Osteoblast (primary cell): Measurements from ENCODE around the gene PDE11A. TPM values are rescaled to one million over a fixed set of nuclear protein-coding genes. Genes with fewer than 3 reads are reported as not detected.

Experiments
- DNase-seq: peaks from one replicate; pipeline ENCODE4 v3.0.0; 2011; ENCODE audit warnings: low spot score, mixed read lengths; ENCODE audit not compliant: insufficient read length; ENCODE audit errors: missing footprints
- H2AFZ ChIP-seq: 2 replicates; pipeline ENCODE4 v1.6.0; 2011; ENCODE audit warnings: mild to moderate bottlenecking, low read length
- H3K27ac ChIP-seq: 2 replicates; pipeline ENCODE4 v1.5.1; 2011; ENCODE audit warnings: mild to moderate bottlenecking, low read depth, low read length, moderate library complexity
- H3K27me3 ChIP-seq: 2 replicates; pipeline ENCODE4 v1.6.0; 2012; ENCODE audit warnings: mild to moderate bottlenecking, control low read depth, inconsistent platforms, low read length, moderate library complexity; ENCODE audit not compliant: insufficient read depth
- H3K36me3 ChIP-seq: 2 replicates; pipeline ENCODE4 v1.5.1; 2011; ENCODE audit warnings: mild to moderate bottlenecking, low read length, control low read depth, moderate library complexity; ENCODE audit not compliant: insufficient read depth
- H3K4me1 ChIP-seq: 2 replicates; pipeline ENCODE4 v1.5.1; 2011; ENCODE audit warnings: mild to moderate bottlenecking, low read length, control low read depth, moderate library complexity; ENCODE audit not compliant: insufficient read depth
- H3K4me2 ChIP-seq: 2 replicates; pipeline ENCODE4 v1.6.0; 2011; ENCODE audit warnings: mild to moderate bottlenecking, low read length; ENCODE audit not compliant: insufficient read depth
- H3K4me3 ChIP-seq: fragments of 200-600 bp; sonication (generic); 3 replicates; pipeline ENCODE4 v1.5.1; 2012; ENCODE audit warnings: mild to moderate bottlenecking, low read length, inconsistent platforms; ENCODE audit not compliant: insufficient read depth
- H3K79me2 ChIP-seq: 2 replicates; pipeline ENCODE4 v1.6.0; 2012; ENCODE audit warnings: mild to moderate bottlenecking, low read length, control low read depth, inconsistent platforms; ENCODE audit not compliant: insufficient read depth
- H3K9me3 ChIP-seq: 2 replicates; pipeline ENCODE4 v1.5.1; 2011; ENCODE audit warnings: low read depth, low read length, control low read depth
- H4K20me1 ChIP-seq: 2 replicates; pipeline ENCODE4 v1.6.0; 2012; ENCODE audit warnings: mild to moderate bottlenecking, low read length, control low read depth; ENCODE audit not compliant: insufficient read depth
- total RNA-seq: library from RNA; depleted of rRNA; stranded (reverse); fragments of >200 nt; gene quantifications from 2 replicates; pipeline ENCODE4 v1.2.3, GENCODE V29; 2012
- TF ChIP-seq, protein P1 (sequence below): IDR thresholded peaks from 2 replicates; pipeline ENCODE4 v1.5.1; 2011; ENCODE audit warnings: mild to moderate bottlenecking, low read depth, low read length, moderate library complexity; ENCODE audit errors: extremely low read depth

The PDE11A gene
- total RNA-seq, 1 donor = 0.36 TPM

DNA sequence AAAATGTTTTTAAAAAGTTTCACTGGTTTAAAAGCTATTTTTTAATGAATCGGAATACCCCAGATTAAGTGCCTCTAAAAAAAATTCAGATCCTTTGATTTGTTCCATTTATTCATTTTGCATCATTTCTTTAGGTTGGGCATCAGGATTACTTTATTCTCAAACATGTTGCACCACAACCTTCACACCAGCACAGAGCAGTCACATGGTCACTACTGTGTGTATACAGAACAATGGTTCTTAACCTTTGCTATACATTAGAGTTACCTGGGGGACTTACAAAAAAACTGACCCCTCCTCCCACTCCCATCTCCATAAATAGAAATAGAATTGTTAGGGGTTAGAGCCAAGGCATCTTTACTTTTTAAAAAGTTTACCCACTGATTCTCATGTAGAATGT, 461.8 kb downstream of the PDE11A start:
- no peak overlapping the region for H3K4me2 ChIP-seq
- no peaks in the 10 kb centered on the region for H3K79me2 ChIP-seq
- no peaks in the 10 kb centered on the region for H3K27me3 ChIP-seq
- H2AFZ ChIP-seq = no peak overlapping the region
- no peaks in the 10 kb centered on the region for H3K9me3 ChIP-seq
- no peak overlapping the region for H3K4me3 ChIP-seq
- H3K36me3 ChIP-seq = no peaks in the 10 kb centered on the region
- no peaks in the 10 kb centered on the region for H4K20me1 ChIP-seq
- TF ChIP-seq, protein P1, sequence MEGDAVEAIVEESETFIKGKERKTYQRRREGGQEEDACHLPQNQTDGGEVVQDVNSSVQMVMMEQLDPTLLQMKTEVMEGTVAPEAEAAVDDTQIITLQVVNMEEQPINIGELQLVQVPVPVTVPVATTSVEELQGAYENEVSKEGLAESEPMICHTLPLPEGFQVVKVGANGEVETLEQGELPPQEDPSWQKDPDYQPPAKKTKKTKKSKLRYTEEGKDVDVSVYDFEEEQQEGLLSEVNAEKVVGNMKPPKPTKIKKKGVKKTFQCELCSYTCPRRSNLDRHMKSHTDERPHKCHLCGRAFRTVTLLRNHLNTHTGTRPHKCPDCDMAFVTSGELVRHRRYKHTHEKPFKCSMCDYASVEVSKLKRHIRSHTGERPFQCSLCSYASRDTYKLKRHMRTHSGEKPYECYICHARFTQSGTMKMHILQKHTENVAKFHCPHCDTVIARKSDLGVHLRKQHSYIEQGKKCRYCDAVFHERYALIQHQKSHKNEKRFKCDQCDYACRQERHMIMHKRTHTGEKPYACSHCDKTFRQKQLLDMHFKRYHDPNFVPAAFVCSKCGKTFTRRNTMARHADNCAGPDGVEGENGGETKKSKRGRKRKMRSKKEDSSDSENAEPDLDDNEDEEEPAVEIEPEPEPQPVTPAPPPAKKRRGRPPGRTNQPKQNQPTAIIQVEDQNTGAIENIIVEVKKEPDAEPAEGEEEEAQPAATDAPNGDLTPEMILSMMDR = no peak
- no peak for DNase-seq
- no peaks in the 10 kb centered on the region for H3K4me1 ChIP-seq
- no peak overlapping the region for H3K27ac ChIP-seq

DNA sequence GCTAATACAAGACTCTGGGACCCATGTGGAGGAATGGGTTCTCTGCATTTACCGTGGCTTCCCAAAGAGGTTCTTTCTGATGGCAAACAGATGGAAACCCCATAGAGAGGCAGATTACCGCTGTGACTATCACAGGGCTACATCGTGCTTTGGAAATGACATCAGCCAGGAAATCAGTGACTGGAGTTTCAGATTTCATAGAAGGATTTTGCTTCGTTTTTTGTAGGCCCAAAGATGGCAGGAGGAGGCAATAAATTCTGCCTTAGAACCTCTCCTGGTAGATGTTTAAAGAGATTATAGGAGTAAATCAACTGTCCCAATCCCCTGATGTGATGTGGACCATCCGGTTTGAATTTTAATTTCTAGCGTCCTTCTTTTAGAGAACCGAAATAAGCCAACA, 465.9 kb downstream of the PDE11A start:
- H3K27ac ChIP-seq = no peak overlapping the region

DNA sequence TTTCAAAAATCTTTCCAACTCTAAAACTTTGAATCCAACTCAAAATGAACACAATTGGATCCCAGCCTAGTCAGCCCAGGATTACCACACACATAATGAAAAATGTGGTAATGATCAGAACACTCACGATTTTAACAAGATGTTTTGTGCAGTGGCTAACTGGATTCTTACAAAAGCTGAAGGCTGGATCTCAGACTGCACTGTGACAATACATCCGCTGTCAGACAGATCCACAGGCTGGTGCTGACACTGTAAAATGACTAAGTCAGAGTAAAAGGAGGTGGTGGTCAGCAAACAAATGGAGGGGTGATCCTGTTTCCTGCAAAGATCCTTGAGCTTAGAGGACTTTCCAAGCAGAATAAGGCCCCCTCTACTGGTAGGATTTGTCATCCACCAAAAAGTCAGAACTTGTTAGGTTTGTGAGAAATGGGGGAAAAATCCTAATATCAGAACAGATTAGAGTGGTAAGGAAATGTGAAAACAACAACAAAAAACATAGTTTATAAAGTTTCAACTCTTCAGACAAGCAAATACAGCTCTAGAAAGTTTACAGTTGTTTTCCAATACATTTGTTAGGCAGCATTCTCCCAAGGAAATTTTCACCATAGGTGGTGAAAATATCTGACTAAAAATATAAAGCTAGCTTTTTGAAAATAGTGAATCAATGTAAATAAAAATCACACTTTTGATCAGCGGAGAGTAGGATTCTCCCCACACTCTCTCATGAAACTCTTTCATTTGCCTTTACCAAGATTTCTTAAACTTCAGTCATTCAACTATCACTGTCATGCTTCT, 468.1 kb downstream of the PDE11A start:
- TF ChIP-seq, protein P1 = peak; percentile 82

More for the DNA sequence above, 465.9 kb downstream of the PDE11A start:
- TF ChIP-seq, protein P1 = no peak
- DNase-seq = no peak
- Histone ChIP-seq H4K20me1 (no peaks in the 10 kb centered on the region), H3K36me3 (no peaks in the 10 kb centered on the region), H3K4me1 (no peaks in the 10 kb centered on the region), H3K9me3 (no peaks in the 10 kb centered on the region), H3K27me3 (no peaks in the 10 kb centered on the region), H2AFZ (peak overlapping the region; percentile 87), H3K4me2 (peak overlapping the region; percentile 69), H3K4me3 (peak overlapping the region; percentile 13), H3K79me2 (no peaks in the 10 kb centered on the region)

DNA sequence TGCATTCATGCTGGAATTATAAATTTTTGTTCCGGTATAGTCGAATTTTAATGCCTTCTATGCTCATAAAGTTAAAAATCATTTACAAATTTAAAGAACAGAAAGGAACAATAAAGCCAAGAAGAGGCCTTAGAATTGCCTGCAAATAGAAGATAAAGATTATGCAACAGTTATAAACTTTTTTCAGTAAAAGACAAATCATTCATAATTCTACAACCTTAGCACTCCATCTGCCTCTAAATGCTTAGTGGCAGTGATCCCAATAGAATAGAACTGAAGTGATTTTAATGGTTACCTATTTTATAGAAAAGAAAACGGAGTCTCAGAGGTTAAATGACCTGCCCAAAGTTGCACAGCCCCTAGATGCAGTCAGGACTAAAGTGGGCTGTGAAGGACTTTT, 468.8 kb downstream of the PDE11A start:
- Histone ChIP-seq H3K27ac (no peak overlapping the region), H3K4me2 (no peak overlapping the region), H3K36me3 (no peaks in the 10 kb centered on the region), H3K4me3 (no peak overlapping the region), H3K79me2 (no peaks in the 10 kb centered on the region), H4K20me1 (no peaks in the 10 kb centered on the region), H3K27me3 (peaks cover 8% of the 10 kb centered on the region), H3K4me1 (no peaks in the 10 kb centered on the region), H3K9me3 (no peaks in the 10 kb centered on the region), H2AFZ (no peak overlapping the region)
- DNase-seq = no peak
- TF ChIP-seq, protein P1 = no peak

More for the DNA sequence above, 468.1 kb downstream of the PDE11A start:
- Histone ChIP-seq H3K9me3 (no peaks in the 10 kb centered on the region), H3K27ac (no peak overlapping the region), H3K4me2 (peak overlapping the region; percentile 70), H2AFZ (peak overlapping the region; percentile 68), H3K79me2 (no peaks in the 10 kb centered on the region), H3K4me3 (peak overlapping the region; percentile 51), H3K27me3 (peaks cover under 1% of the 10 kb centered on the region), H3K4me1 (no peaks in the 10 kb centered on the region), H4K20me1 (no peaks in the 10 kb centered on the region), H3K36me3 (no peaks in the 10 kb centered on the region)
- no peak for DNase-seq
